Subcutaneous abdominal adipose tissue (tissue), 5 donors: ENCODE data around the gene CRTAC1.

Source experiments
- H3K27ac ChIP-seq: one replicate; pipeline ENCODE4 v1.7.0; 2013; ENCODE audit warnings: low read depth, mild to moderate bottlenecking, inconsistent platforms, low read length, moderate library complexity
- H3K27me3 ChIP-seq, 5 donors: one replicate each; pipeline ENCODE4 v1.7.0; 2013; ENCODE audit warnings: low read length in 5 of 5, inconsistent platforms in 1 of 5; ENCODE audit not compliant: control insufficient read depth in 5 of 5, insufficient read depth in 4 of 5
- H3K36me3 ChIP-seq, 5 donors: one replicate each; pipeline ENCODE4 v1.7.0; 2013; ENCODE audit warnings: low read length in 5 of 5; ENCODE audit not compliant: control insufficient read depth in 5 of 5, insufficient read depth in 5 of 5
- H3K4me1 ChIP-seq, 5 donors: one replicate each; pipeline ENCODE4 v1.7.0; 2013; ENCODE audit warnings: low read length in 5 of 5, mild to moderate bottlenecking in 3 of 5, moderate library complexity in 1 of 5; ENCODE audit not compliant: control insufficient read depth in 5 of 5, insufficient read depth in 5 of 5
- H3K4me3 ChIP-seq, 5 donors: one replicate each; pipeline ENCODE4 v1.7.0; 2013; ENCODE audit warnings: low read length in 5 of 5, low read depth in 1 of 5
- H3K9ac ChIP-seq, 5 donors: one replicate each; pipeline ENCODE4 v1.7.0; 2013; ENCODE audit warnings: low read length in 5 of 5, mild to moderate bottlenecking in 4 of 5, moderate library complexity in 3 of 5
- H3K9me3 ChIP-seq, 5 donors: one replicate each; pipeline ENCODE4 v1.7.0; 2013; ENCODE audit warnings: low read length in 5 of 5; ENCODE audit not compliant: control insufficient read depth in 5 of 5
- donor health status: healthy.
- donor health status: healthy.
- donor health status: healthy.
- donor health status: healthy.
- donor health status: healthy.

The CRTAC1 gene

GRCh38 chr10:98055841-98056516 lies 25.6 kb upstream of the CRTAC1 start:
- H3K27me3 ChIP-seq, result peaks cover 10 to 36% (median 29%) of the 10 kb centered on the region in 5 donors

GRCh38 chr10:98047009-98047741 lies 16.8 kb upstream of the CRTAC1 start:
- Histone ChIP-seq H3K9me3 (no peaks in the 10 kb centered on the region), H3K9ac (no peak overlapping the region), H3K36me3 (no peaks in the 10 kb centered on the region), H3K27me3 (peaks cover 3 to 31% (median 15%) of the 10 kb centered on the region in 5 donors), H3K4me1 (no peaks in the 10 kb centered on the region), H3K27ac (no peak overlapping the region), H3K4me3 (no peak overlapping the region)

More at GRCh38 chr10:98055841-98056516, 25.6 kb upstream of the CRTAC1 start:
- Histone ChIP-seq H3K27ac (no peak overlapping the region), H3K4me1 (peaks cover 0 to 4% (median 0%) of the 10 kb centered on the region in 5 donors), H3K36me3 (no peaks in the 10 kb centered on the region), H3K4me3 (no peak overlapping the region), H3K9ac (no peak overlapping the region), H3K9me3 (peaks cover 0 to 2% (median 0%) of the 10 kb centered on the region in 5 donors)

GRCh38 chr10:98045785-98046389 lies 15.5 kb upstream of the CRTAC1 start:
- H3K9ac ChIP-seq, result no peak overlapping the region
- no peak overlapping the region for H3K4me3 ChIP-seq
- H3K4me1 ChIP-seq, result no peaks in the 10 kb centered on the region
- H3K27me3 ChIP-seq, result peaks cover 5 to 29% (median 15%) of the 10 kb centered on the region in 5 donors
- no peaks in the 10 kb centered on the region for H3K36me3 ChIP-seq
- no peaks in the 10 kb centered on the region for H3K9me3 ChIP-seq
- H3K27ac ChIP-seq, result no peak overlapping the region

- no peaks in the 10 kb centered on the region for H3K36me3 ChIP-seq
- H3K9me3 ChIP-seq, result no peaks in the 10 kb centered on the region
- H3K27me3 ChIP-seq, result peaks cover 10 to 45% (median 35%) of the 10 kb centered on the region in 5 donors
- H3K9ac ChIP-seq, result no peak overlapping the region
- peaks cover 0 to 12% (median 10%) of the 10 kb centered on the region in 5 donors for H3K4me1 ChIP-seq
- H3K4me3 ChIP-seq, result no peak overlapping the region
- H3K27ac ChIP-seq, result no peak overlapping the region
Measured at GRCh38 chr10:98041352-98042043, 11.1 kb upstream of the CRTAC1 start.

GRCh38 chr10:98039690-98040381 lies 9.4 kb upstream of the CRTAC1 start:
- Histone ChIP-seq H3K27ac (no peak overlapping the region), H3K4me3 (no peak overlapping the region), H3K9ac (no peak overlapping the region), H3K27me3 (peaks cover 10 to 54% (median 49%) of the 10 kb centered on the region in 5 donors), H3K36me3 (no peaks in the 10 kb centered on the region), H3K9me3 (no peaks in the 10 kb centered on the region), H3K4me1 (peaks cover 0 to 12% (median 10%) of the 10 kb centered on the region in 5 donors)

- Histone ChIP-seq H3K4me1 (peaks cover 0 to 12% (median 10%) of the 10 kb centered on the region in 5 donors), H3K9me3 (no peaks in the 10 kb centered on the region), H3K27me3 (peaks cover 15 to 48% (median 43%) of the 10 kb centered on the region in 5 donors), H3K36me3 (no peaks in the 10 kb centered on the region), H3K4me3 (no peak overlapping the region), H3K9ac (no peak overlapping the region), H3K27ac (no peak overlapping the region)
Measured at GRCh38 chr10:98038288-98038687, 7.9 kb upstream of the CRTAC1 start.

- Histone ChIP-seq H3K27me3 (peaks cover 14 to 63% (median 47%) of the 10 kb centered on the region in 5 donors), H3K27ac (no peak overlapping the region), H3K4me1 (peaks cover 0 to 17% (median 10%) of the 10 kb centered on the region in 5 donors)
Measured at GRCh38 chr10:98035599-98035998, 5.2 kb upstream of the CRTAC1 start.

GRCh38 chr10:98033515-98033914 lies 3.1 kb upstream of the CRTAC1 start:
- Histone ChIP-seq H3K9me3 (no peaks in the 10 kb centered on the region), H3K4me1 (peaks cover 0 to 24% (median 15%) of the 10 kb centered on the region in 5 donors), H3K9ac (no peak overlapping the region), H3K27ac (no peak overlapping the region), H3K4me3 (no peak overlapping the region), H3K36me3 (no peaks in the 10 kb centered on the region), H3K27me3 (peaks cover 24 to 62% (median 53%) of the 10 kb centered on the region in 5 donors)

More at GRCh38 chr10:98035599-98035998, 5.2 kb upstream of the CRTAC1 start:
- Histone ChIP-seq H3K9ac (no peak overlapping the region), H3K36me3 (no peaks in the 10 kb centered on the region), H3K4me3 (no peak overlapping the region), H3K9me3 (no peaks in the 10 kb centered on the region)

- Histone ChIP-seq H3K27me3 (peaks cover 34 to 66% (median 52%) of the 10 kb centered on the region in 5 donors), H3K27ac (no peak overlapping the region), H3K36me3 (no peaks in the 10 kb centered on the region), H3K4me1 (peaks cover 0 to 17% (median 12%) of the 10 kb centered on the region in 5 donors), H3K4me3 (no peak overlapping the region), H3K9ac (no peak overlapping the region), H3K9me3 (no peaks in the 10 kb centered on the region)
Measured at GRCh38 chr10:98031440-98031839, 1.0 kb upstream of the CRTAC1 start.
